Spleen (tissue), 7 donors: ENCODE data around the gene WDR82.

ENCODE experiments used
- POLR2A ChIP-seq, 3 donors: fragments of 450-650 bp; IDR thresholded peaks; one replicate each; pipeline ENCODE4 v1.5.1; 2017; ENCODE audit warnings: antibody characterized with exemption in 3 of 3, mild to moderate bottlenecking in 1 of 3
- TF ChIP-seq, protein P1 (sequence below), 11 experiments: fragments of 200-600 bp in 7 of 11; fragments of 450-650 bp in 4 of 11; sonication (generic) in 4 of 11; IDR thresholded peaks in 8 of 11; conservative IDR thresholded peaks in 3 of 11; 1 replicate in 7 of 11; 2 replicates in 4 of 11; pipeline versions ENCODE4 v1.4.0 to v1.8.0; 2016 to 2021; ENCODE audit warnings: antibody characterized with exemption in 11 of 11, inconsistent platforms in 4 of 11, mild to moderate bottlenecking in 1 of 11
- donor health status: DM: no; HTN: no; CAD: no; lungs with moderate emphysema.
- donor health status: DM: no; HTN: no; CAD: no.
- donor health status: DM: no; HTN: no; CAD: no.

- TF ChIP-seq, protein P1, sequence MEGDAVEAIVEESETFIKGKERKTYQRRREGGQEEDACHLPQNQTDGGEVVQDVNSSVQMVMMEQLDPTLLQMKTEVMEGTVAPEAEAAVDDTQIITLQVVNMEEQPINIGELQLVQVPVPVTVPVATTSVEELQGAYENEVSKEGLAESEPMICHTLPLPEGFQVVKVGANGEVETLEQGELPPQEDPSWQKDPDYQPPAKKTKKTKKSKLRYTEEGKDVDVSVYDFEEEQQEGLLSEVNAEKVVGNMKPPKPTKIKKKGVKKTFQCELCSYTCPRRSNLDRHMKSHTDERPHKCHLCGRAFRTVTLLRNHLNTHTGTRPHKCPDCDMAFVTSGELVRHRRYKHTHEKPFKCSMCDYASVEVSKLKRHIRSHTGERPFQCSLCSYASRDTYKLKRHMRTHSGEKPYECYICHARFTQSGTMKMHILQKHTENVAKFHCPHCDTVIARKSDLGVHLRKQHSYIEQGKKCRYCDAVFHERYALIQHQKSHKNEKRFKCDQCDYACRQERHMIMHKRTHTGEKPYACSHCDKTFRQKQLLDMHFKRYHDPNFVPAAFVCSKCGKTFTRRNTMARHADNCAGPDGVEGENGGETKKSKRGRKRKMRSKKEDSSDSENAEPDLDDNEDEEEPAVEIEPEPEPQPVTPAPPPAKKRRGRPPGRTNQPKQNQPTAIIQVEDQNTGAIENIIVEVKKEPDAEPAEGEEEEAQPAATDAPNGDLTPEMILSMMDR (IDR thresholded peaks at IDR 0.05 in 8 of 11, conservative IDR thresholded peaks at IDR 0.05 in 3 of 11): no peak
- no peak for TF ChIP-seq POLR2A (IDR thresholded peaks at IDR 0.05)
Observed at GRCh38 chr3:52226229-52226817, 52.1 kb downstream of the WDR82 start.
